Measurements from ENCODE around the gene ADGRV1. TPM values are rescaled to one million over a fixed set of nuclear protein-coding genes. Genes with fewer than 3 reads are reported as not detected.

Gene ADGRV1
- total and polyA plus RNA-seq, 9 of the 15 experiments (the other 6 are each of a cell fraction or from before 2014, with no cell fraction given) = 21.7 to 156 (median 58.2) TPM

DNA sequence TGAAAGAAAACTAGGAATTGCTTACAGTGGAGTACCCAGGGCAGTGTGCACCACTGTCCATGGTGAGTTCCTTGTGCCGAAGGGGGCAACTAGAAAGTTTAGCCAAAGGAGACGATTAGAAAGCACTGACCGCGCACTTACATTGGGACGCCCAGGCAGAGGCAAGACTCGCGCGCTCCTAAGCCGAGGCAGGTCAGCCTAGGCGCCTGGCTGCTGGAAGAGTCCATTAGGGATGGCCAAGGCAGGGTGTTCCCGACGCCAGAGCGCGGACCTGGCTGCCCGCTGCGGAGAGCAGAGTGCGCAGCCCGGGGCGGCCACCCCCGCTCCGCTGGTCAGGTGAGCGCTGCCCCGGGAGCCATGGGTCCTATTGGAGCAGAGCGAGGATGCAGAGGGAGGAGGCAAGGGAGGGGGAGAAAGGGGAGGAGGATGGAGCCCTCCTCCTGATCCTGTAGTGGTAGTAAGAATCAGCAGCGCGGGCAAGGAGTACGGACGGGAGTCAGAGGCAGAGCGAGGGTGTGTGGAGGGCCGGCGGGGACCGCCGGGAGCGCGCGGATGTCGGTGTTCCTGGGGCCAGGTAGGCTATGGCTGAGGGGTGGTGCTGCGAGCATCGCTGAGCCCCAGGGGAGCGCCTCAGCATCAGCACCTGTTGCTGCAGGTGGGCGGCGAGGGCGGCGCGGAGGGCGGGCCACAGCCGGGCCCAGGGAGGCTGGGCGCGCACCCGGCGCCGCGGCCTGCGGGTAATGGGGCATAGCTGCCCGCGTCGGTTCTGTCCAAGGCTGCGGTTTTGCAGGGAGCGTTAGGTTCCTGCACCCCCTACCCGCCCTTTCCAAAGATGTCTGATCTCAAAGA is at the start of gene ADGRV1 (continued):
- TF ChIP-seq, protein P1, sequence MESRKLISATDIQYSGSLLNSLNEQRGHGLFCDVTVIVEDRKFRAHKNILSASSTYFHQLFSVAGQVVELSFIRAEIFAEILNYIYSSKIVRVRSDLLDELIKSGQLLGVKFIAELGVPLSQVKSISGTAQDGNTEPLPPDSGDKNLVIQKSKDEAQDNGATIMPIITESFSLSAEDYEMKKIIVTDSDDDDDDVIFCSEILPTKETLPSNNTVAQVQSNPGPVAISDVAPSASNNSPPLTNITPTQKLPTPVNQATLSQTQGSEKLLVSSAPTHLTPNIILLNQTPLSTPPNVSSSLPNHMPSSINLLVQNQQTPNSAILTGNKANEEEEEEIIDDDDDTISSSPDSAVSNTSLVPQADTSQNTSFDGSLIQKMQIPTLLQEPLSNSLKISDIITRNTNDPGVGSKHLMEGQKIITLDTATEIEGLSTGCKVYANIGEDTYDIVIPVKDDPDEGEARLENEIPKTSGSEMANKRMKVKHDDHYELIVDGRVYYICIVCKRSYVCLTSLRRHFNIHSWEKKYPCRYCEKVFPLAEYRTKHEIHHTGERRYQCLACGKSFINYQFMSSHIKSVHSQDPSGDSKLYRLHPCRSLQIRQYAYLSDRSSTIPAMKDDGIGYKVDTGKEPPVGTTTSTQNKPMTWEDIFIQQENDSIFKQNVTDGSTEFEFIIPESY (CRISPR knock-in tag; IDR thresholded peaks at IDR 0.05) = peak; percentile 67
- peak; percentile 74; the same call in 1 of the 2 replicates for TF ChIP-seq RB1 (IDR thresholded peaks at IDR 0.05; ENCODE audit: low read depth)
- no peak for TF ChIP-seq ZNF12 (CRISPR knock-in tag; IDR thresholded peaks at IDR 0.05)
- peak; percentile 57; the same call in 1 of the 2 replicates for TF ChIP-seq SP1 (CRISPR knock-in tag; IDR thresholded peaks at IDR 0.05)
- no peak for TF ChIP-seq MEIS2 (IDR thresholded peaks at IDR 0.05; ENCODE audit: partially characterized antibody)
- no peak for TF ChIP-seq HNRNPL (IDR thresholded peaks at IDR 0.05; ENCODE audit: low read depth, low read length)
- TF ChIP-seq EP400 (IDR thresholded peaks at IDR 0.05) = peak; percentile 17; the same call in 1 of the 2 replicates
- TF ChIP-seq PCBP1 (IDR thresholded peaks at IDR 0.05; ENCODE audit: low read depth, low read length, poor library complexity, severe bottlenecking) = peak; percentile 67
- peak; percentile 77 for TF ChIP-seq POLR2A (conservative IDR thresholded peaks at IDR 0.05)
- peak; percentile 89; the same call in 1 of the 2 replicates for TF ChIP-seq MBD2 (IDR thresholded peaks at IDR 0.05; ENCODE audit: borderline replicate concordance, low read depth)
- peak; percentile 93 for TF ChIP-seq JUND (IDR thresholded peaks at IDR 0.05; ENCODE audit: borderline replicate concordance, low read depth, low read length)
- TF ChIP-seq JUND (tag; IDR thresholded peaks at IDR 0.05; ENCODE audit: borderline replicate concordance, low read depth, low read length) = no peak
- TF ChIP-seq RBM34 (IDR thresholded peaks at IDR 0.05; ENCODE audit: borderline replicate concordance, insufficient read depth, low read length) = no peak
- no peak for TF ChIP-seq ZBTB7A (IDR thresholded peaks at IDR 0.05; ENCODE audit: borderline replicate concordance, control insufficient read depth, low read depth, low read length)
- TF ChIP-seq ATF1 (CRISPR knock-in tag; IDR thresholded peaks at IDR 0.05) = no peak
- TF ChIP-seq ATF1 (tag; IDR thresholded peaks at IDR 0.05) = peak; percentile 59
- TF ChIP-seq ZNF699 (CRISPR knock-in tag; IDR thresholded peaks at IDR 0.05; ENCODE audit: insufficient replicate concordance) = no peak
- peak in 1 of 2 experiments; percentile 98; a peak in 2 of 4 replicates for TF ChIP-seq NONO (IDR thresholded peaks at IDR 0.05; ENCODE audit: low read depth in 2 of 2, low read length in 1 of 2)
- peak; percentile 92 for TF ChIP-seq TOE1 (IDR thresholded peaks at IDR 0.05; ENCODE audit: borderline replicate concordance)
- TF ChIP-seq TOE1 (CRISPR knock-in tag; IDR thresholded peaks at IDR 0.05; ENCODE audit: borderline replicate concordance, low read depth) = no peak
- TF ChIP-seq ZEB2 (IDR thresholded peaks at IDR 0.05) = peak; percentile 83
- no peak for TF ChIP-seq ZNF253 (CRISPR knock-in tag; conservative IDR thresholded peaks at IDR 0.05)
- TF ChIP-seq, protein P2, sequence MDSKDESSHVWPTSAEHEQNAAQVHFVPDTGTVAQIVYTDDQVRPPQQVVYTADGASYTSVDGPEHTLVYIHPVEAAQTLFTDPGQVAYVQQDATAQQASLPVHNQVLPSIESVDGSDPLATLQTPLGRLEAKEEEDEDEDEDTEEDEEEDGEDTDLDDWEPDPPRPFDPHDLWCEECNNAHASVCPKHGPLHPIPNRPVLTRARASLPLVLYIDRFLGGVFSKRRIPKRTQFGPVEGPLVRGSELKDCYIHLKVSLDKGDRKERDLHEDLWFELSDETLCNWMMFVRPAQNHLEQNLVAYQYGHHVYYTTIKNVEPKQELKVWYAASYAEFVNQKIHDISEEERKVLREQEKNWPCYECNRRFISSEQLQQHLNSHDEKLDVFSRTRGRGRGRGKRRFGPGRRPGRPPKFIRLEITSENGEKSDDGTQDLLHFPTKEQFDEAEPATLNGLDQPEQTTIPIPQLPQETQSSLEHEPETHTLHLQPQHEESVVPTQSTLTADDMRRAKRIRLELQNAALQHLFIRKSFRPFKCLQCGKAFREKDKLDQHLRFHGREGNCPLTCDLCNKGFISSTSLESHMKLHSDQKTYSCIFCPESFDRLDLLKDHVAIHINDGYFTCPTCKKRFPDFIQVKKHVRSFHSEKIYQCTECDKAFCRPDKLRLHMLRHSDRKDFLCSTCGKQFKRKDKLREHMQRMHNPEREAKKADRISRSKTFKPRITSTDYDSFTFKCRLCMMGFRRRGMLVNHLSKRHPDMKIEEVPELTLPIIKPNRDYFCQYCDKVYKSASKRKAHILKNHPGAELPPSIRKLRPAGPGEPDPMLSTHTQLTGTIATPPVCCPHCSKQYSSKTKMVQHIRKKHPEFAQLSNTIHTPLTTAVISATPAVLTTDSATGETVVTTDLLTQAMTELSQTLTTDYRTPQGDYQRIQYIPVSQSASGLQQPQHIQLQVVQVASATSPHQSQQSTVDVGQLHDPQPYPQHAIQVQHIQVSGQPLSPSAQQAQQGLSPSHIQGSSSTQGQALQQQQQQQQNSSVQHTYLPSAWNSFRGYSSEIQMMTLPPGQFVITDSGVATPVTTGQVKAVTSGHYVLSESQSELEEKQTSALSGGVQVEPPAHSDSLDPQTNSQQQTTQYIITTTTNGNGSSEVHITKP (IDR thresholded peaks at IDR 0.05; ENCODE audit: partially characterized antibody) = peak; percentile 99
- no peak for TF ChIP-seq NELFE (IDR thresholded peaks at IDR 0.05; ENCODE audit: insufficient read depth, insufficient read length)
- peak; percentile 97 for TF ChIP-seq CTBP1 (IDR thresholded peaks at IDR 0.05; ENCODE audit: borderline replicate concordance)

All from K562 (cell line).